HUES48 (cell line): Measurements from ENCODE around the gene RAB27A.
"Not testable (repeated sequence)": the region's sequence is repeated elsewhere in the genome, so short reads cannot be mapped to it uniquely, and the experiment has no call there.

Experiments
- H3K27ac ChIP-seq: one replicate; pipeline ENCODE4 v1.7.0; 2013; ENCODE audit warnings: low read depth, low read length, inconsistent platforms
- H3K27me3 ChIP-seq: 2 replicates; pipeline ENCODE4 v1.6.1; 2013; ENCODE audit warnings: mild to moderate bottlenecking, low read length; ENCODE audit not compliant: control insufficient read depth, insufficient read depth
- H3K36me3 ChIP-seq: 2 replicates; pipeline ENCODE4 v1.6.1; 2013; ENCODE audit warnings: low read length; ENCODE audit not compliant: control insufficient read depth, insufficient read depth
- H3K4me1 ChIP-seq: 2 replicates; pipeline ENCODE4 v1.6.1; 2013; ENCODE audit warnings: mild to moderate bottlenecking, low read length; ENCODE audit not compliant: control insufficient read depth, insufficient read depth
- H3K4me3 ChIP-seq: 2 replicates; pipeline ENCODE4 v1.5.1; 2013; ENCODE audit warnings: mild to moderate bottlenecking, low read depth, low read length
- H3K9ac ChIP-seq: 2 replicates; pipeline ENCODE4 v1.6.1; 2013; ENCODE audit warnings: mild to moderate bottlenecking, low read depth, low read length, moderate library complexity
- H3K9me3 ChIP-seq: 2 replicates; pipeline ENCODE4 v1.6.1; 2013; ENCODE audit warnings: low read length; ENCODE audit not compliant: control insufficient read depth, insufficient read depth

RAB27A gene

GRCh38 chr15:55249885-55250284 lies 39.7 kb downstream of the RAB27A start:
- H3K4me3 ChIP-seq, H3K27me3 ChIP-seq, H3K4me1 ChIP-seq, H3K9me3 ChIP-seq, H3K27ac ChIP-seq, H3K36me3 ChIP-seq, H3K9ac ChIP-seq: not testable (repeated sequence)

- Histone ChIP-seq H3K27me3 (no peaks in the 10 kb centered on the region), H3K9ac (no peak overlapping the region), H3K4me1 (no peaks in the 10 kb centered on the region), H3K27ac (no peak overlapping the region), H3K36me3 (no peaks in the 10 kb centered on the region), H3K4me3 (no peak overlapping the region), H3K9me3 (no peaks in the 10 kb centered on the region)
These were observed 40.7 kb downstream of the RAB27A start for GRCh38 chr15:55248895-55249294.

- H3K9me3 ChIP-seq: no peaks in the 10 kb centered on the region
- H3K27ac ChIP-seq: no peak overlapping the region
- H3K36me3 ChIP-seq: no peaks in the 10 kb centered on the region
- no peaks in the 10 kb centered on the region for H3K4me1 ChIP-seq
- H3K4me3 ChIP-seq: no peak overlapping the region
- H3K9ac ChIP-seq: no peak overlapping the region
- no peaks in the 10 kb centered on the region for H3K27me3 ChIP-seq
These were observed 41.7 kb downstream of the RAB27A start for GRCh38 chr15:55247766-55248427.

- H3K36me3 ChIP-seq: no peaks in the 10 kb centered on the region
- H3K27ac ChIP-seq: no peak overlapping the region
- H3K9ac ChIP-seq: no peak overlapping the region
These were observed 42.3 kb downstream of the RAB27A start for GRCh38 chr15:55247311-55247710.

GRCh38 chr15:55246567-55246966 lies 43.0 kb downstream of the RAB27A start:
- no peak overlapping the region for H3K27ac ChIP-seq

More at GRCh38 chr15:55247311-55247710, 42.3 kb downstream of the RAB27A start:
- no peaks in the 10 kb centered on the region for H3K9me3 ChIP-seq
- H3K4me1 ChIP-seq: no peaks in the 10 kb centered on the region
- H3K27me3 ChIP-seq: no peaks in the 10 kb centered on the region
- no peak overlapping the region for H3K4me3 ChIP-seq

GRCh38 chr15:55245059-55245458 lies 44.6 kb downstream of the RAB27A start:
- Histone ChIP-seq H3K36me3 (no peaks in the 10 kb centered on the region), H3K9me3 (no peaks in the 10 kb centered on the region), H3K27me3 (no peaks in the 10 kb centered on the region), H3K4me3 (no peak overlapping the region), H3K9ac (no peak overlapping the region), H3K4me1 (no peaks in the 10 kb centered on the region), H3K27ac (no peak overlapping the region)

More at GRCh38 chr15:55246567-55246966, 43.0 kb downstream of the RAB27A start:
- H3K27me3 ChIP-seq: no peaks in the 10 kb centered on the region
- H3K4me1 ChIP-seq: no peaks in the 10 kb centered on the region
- no peak overlapping the region for H3K4me3 ChIP-seq
- H3K9me3 ChIP-seq: no peaks in the 10 kb centered on the region
- H3K9ac ChIP-seq: no peak overlapping the region
- H3K36me3 ChIP-seq: no peaks in the 10 kb centered on the region

- Histone ChIP-seq H3K4me1 (no peaks in the 10 kb centered on the region), H3K9ac (no peak overlapping the region), H3K36me3 (no peaks in the 10 kb centered on the region), H3K4me3 (no peak overlapping the region), H3K9me3 (no peaks in the 10 kb centered on the region), H3K27ac (no peak overlapping the region), H3K27me3 (no peaks in the 10 kb centered on the region)
These were observed 47.7 kb downstream of the RAB27A start for GRCh38 chr15:55241891-55242290.

GRCh38 chr15:55241186-55241585 lies 48.4 kb downstream of the RAB27A start:
- H3K9me3 ChIP-seq: no peaks in the 10 kb centered on the region
- no peaks in the 10 kb centered on the region for H3K36me3 ChIP-seq
- no peak overlapping the region for H3K4me3 ChIP-seq
- no peak overlapping the region for H3K27ac ChIP-seq
- H3K9ac ChIP-seq: no peak overlapping the region
- no peaks in the 10 kb centered on the region for H3K27me3 ChIP-seq
- no peaks in the 10 kb centered on the region for H3K4me1 ChIP-seq

- Histone ChIP-seq H3K36me3 (no peaks in the 10 kb centered on the region), H3K4me1 (no peaks in the 10 kb centered on the region), H3K9ac (no peak overlapping the region), H3K4me3 (no peak overlapping the region), H3K9me3 (no peaks in the 10 kb centered on the region), H3K27ac (no peak overlapping the region), H3K27me3 (no peaks in the 10 kb centered on the region)
These were observed 49.4 kb downstream of the RAB27A start for GRCh38 chr15:55240125-55240760.

- Histone ChIP-seq H3K9ac (no peak overlapping the region), H3K27me3 (no peaks in the 10 kb centered on the region), H3K4me3 (no peak overlapping the region), H3K4me1 (no peaks in the 10 kb centered on the region), H3K36me3 (no peaks in the 10 kb centered on the region), H3K9me3 (no peaks in the 10 kb centered on the region), H3K27ac (no peak overlapping the region)
These were observed 50.0 kb downstream of the RAB27A start for GRCh38 chr15:55239440-55240124.

GRCh38 chr15:55238877-55239276 lies 50.7 kb downstream of the RAB27A start:
- H3K4me1 ChIP-seq: no peaks in the 10 kb centered on the region
- no peaks in the 10 kb centered on the region for H3K36me3 ChIP-seq
- H3K27me3 ChIP-seq: no peaks in the 10 kb centered on the region
- H3K9ac ChIP-seq: no peak overlapping the region
- H3K4me3 ChIP-seq: no peak overlapping the region
- H3K9me3 ChIP-seq: no peaks in the 10 kb centered on the region
- H3K27ac ChIP-seq: no peak overlapping the region
